Transverse colon (tissue), 4 donors: ENCODE results near the gene GNG7.

ENCODE experiments used
- CTCF ChIP-seq, 5 experiments: fragments of 200-600 bp in 3 of 5; fragments of 450-650 bp in 2 of 5; sonication (generic) in 3 of 5; IDR thresholded peaks; 1 replicate in 2 of 5; 2 replicates in 3 of 5; pipeline ENCODE4 v1.5.1; 2016 to 2017; ENCODE audit warnings: antibody characterized with exemption in 5 of 5, inconsistent platforms in 3 of 5, mild to moderate bottlenecking in 2 of 5, moderate library complexity in 1 of 5
- EP300 ChIP-seq: sonication (generic); formaldehyde crosslinking; IDR thresholded peaks from one replicate; pipeline ENCODE4 v1.6.1; 2017; ENCODE audit warnings: antibody characterized with exemption, low read depth
- POLR2AphosphoS5 ChIP-seq, 3 donors: sonication (generic); formaldehyde crosslinking; IDR thresholded peaks; one replicate each; pipeline ENCODE4 v1.6.1; 2016; ENCODE audit warnings: antibody characterized with exemption in 3 of 3

- TF ChIP-seq CTCF (IDR thresholded peaks at IDR 0.05) (no peak), EP300 (no peak), POLR2AphosphoS5 (IDR thresholded peaks at IDR 0.05) (no peak)
Measured at GRCh38 chr19:2487842-2488241, 214.7 kb downstream of the GNG7 start.
